OCI-LY3 (cell line): Measurements from ENCODE around the gene MTERF2.

Experiments used
- H2AFZ ChIP-seq: fragments of 200-600, 300-600 bp; shearing (Covaris generic); 2 replicates; pipeline ENCODE4 v1.6.0; 2014; ENCODE audit warnings: antibody characterized with exemption, low read depth, low read length
- H3K27ac ChIP-seq: fragments of 200-600, 300-600 bp; sonication (generic); 2 replicates; pipeline ENCODE4 v1.5.1; 2014; ENCODE audit warnings: mild to moderate bottlenecking, low read length, moderate library complexity, mixed read lengths
- H3K27me3 ChIP-seq: fragments of 200-600, 300-600 bp; sonication (generic); 2 replicates; pipeline ENCODE4 v1.6.1; 2014; ENCODE audit warnings: low read depth, low read length, mixed read lengths
- H3K36me3 ChIP-seq: fragments of 200-600, 300-600 bp; sonication (generic); replicated peaks from 2 replicates; pipeline ENCODE3; 2014; ENCODE audit warnings: low read depth, low read length, mixed read lengths
- H3K4me1 ChIP-seq: fragments of 300-600, 200-600 bp; sonication (generic); 2 replicates; pipeline ENCODE4 v1.6.1; 2014; ENCODE audit warnings: low read length, mixed read lengths
- H3K4me2 ChIP-seq: fragments of 200-600, 300-600 bp; sonication (generic); 2 replicates; pipeline ENCODE4 v1.6.1; 2014; ENCODE audit warnings: low read length, mixed read lengths
- H3K4me3 ChIP-seq: fragments of 300-600, 200-600 bp; sonication (generic); 2 replicates; pipeline ENCODE4 v1.5.1; 2014; ENCODE audit warnings: antibody characterized with exemption, mild to moderate bottlenecking, low read length, moderate library complexity
- H3K79me2 ChIP-seq: fragments of 300-600, 200-600 bp; shearing (Covaris generic); 2 replicates; pipeline ENCODE4 v1.6.1; 2014; ENCODE audit warnings: mild to moderate bottlenecking, low read length, mixed read lengths
- H3K9ac ChIP-seq: fragments of 300-600, 200-600 bp; shearing (Covaris generic); 2 replicates; pipeline ENCODE4 v1.6.0; 2014; ENCODE audit warnings: mild to moderate bottlenecking, low read length, moderate library complexity
- H3K9me3 ChIP-seq: fragments of 200-600, 300-600 bp; shearing (Covaris generic); 2 replicates; pipeline ENCODE4 v1.6.1; 2014; ENCODE audit warnings: low read length, mixed read lengths; ENCODE audit not compliant: insufficient read depth
- H4K20me1 ChIP-seq: fragments of 200-600, 300-600 bp; sonication (generic); 2 replicates; pipeline ENCODE4 v1.6.1; 2016; ENCODE audit warnings: low read length, mixed read lengths; ENCODE audit not compliant: insufficient read depth
- EZH2phosphoT487 ChIP-seq: fragments of 200-600 bp; shearing (Covaris generic); IDR thresholded peaks from 2 replicates; pipeline ENCODE4 v1.6.1; 2018; ENCODE audit warnings: antibody characterized with exemption, mixed run types, low read depth
- TF ChIP-seq, protein P1 (sequence below): fragments of 200-600, 300-600 bp; sonication (generic); IDR thresholded peaks from 2 replicates; pipeline ENCODE4 v1.5.1; 2014; ENCODE audit warnings: antibody characterized with exemption, low read length, low read depth

MTERF2 gene

DNA sequence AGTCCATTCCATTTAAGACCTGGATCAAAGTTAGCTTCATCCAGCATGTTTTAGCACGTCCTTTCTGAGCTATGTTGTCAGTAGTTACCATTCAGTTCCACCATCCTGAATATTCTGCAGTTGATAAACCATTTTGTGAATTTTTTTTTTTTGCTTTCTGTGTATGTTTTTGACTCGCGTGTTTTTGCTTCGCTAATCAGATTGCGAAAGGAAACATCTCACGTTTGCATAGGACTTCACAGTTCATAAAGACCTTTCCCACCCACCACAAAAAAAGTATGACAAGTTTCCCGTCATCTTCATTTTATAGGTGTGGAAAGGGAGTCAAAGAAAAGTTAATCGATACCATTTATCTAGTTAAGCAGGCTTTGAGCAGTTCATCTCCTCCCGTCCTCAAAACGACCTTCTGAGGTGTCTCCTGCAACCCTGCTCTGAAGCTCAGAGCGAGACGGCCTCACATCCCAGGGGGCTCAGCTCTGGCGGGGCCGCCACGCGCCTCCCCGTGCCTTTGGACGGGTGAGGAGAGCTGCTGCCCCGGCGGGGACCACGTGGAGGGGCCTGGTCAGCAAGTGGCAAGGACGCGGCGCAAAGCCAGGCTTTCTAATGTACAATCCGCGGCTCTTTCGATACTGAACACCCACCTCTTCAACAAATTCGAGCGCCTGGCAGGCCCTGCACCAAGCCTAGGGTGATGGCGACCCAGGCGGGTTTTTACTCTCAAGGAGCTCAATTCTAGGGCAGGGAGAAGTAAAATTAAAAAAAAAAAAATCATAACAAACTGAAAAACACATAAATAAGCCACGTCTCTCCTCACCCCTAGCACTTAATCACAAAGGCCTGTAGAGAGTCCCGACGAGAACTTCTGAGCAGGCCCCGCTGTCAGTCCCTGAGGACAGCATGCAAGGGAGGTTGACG, 32.2 kb downstream of the MTERF2 start:
- H3K4me1 ChIP-seq, result peaks cover 4% of the 10 kb centered on the region
- H3K27ac ChIP-seq, result no peak overlapping the region
- peak overlapping the region; percentile 83 for H2AFZ ChIP-seq
- H3K36me3 ChIP-seq, result no peaks in the 10 kb centered on the region
- H3K9ac ChIP-seq, result peak overlapping the region; percentile 84; the same call in 1 of the 2 replicates
- H3K27me3 ChIP-seq, result no peaks in the 10 kb centered on the region
- H3K4me2 ChIP-seq, result peak overlapping the region; percentile 92
- peaks cover 12% of the 10 kb centered on the region for H4K20me1 ChIP-seq
- peak overlapping the region; percentile 97 for H3K4me3 ChIP-seq
- peaks cover 23% of the 10 kb centered on the region for H3K79me2 ChIP-seq
- H3K9me3 ChIP-seq, result 0 out of 2 replicates have a peak, but pooled peaks cover 2% of the 10 kb centered on the region
- TF ChIP-seq EZH2phosphoT487, result no peak
- TF ChIP-seq, protein P1, sequence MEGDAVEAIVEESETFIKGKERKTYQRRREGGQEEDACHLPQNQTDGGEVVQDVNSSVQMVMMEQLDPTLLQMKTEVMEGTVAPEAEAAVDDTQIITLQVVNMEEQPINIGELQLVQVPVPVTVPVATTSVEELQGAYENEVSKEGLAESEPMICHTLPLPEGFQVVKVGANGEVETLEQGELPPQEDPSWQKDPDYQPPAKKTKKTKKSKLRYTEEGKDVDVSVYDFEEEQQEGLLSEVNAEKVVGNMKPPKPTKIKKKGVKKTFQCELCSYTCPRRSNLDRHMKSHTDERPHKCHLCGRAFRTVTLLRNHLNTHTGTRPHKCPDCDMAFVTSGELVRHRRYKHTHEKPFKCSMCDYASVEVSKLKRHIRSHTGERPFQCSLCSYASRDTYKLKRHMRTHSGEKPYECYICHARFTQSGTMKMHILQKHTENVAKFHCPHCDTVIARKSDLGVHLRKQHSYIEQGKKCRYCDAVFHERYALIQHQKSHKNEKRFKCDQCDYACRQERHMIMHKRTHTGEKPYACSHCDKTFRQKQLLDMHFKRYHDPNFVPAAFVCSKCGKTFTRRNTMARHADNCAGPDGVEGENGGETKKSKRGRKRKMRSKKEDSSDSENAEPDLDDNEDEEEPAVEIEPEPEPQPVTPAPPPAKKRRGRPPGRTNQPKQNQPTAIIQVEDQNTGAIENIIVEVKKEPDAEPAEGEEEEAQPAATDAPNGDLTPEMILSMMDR, result no peak

GRCh38 chr12:106953352-106954250, 33.3 kb downstream of the MTERF2 start:
- Histone ChIP-seq H4K20me1 (peaks cover 9% of the 10 kb centered on the region), H3K4me1 (peaks cover 4% of the 10 kb centered on the region), H2AFZ (no peak overlapping the region), H3K27ac (no peak overlapping the region), H3K36me3 (no peaks in the 10 kb centered on the region), H3K9ac (no peak overlapping the region), H3K9me3 (peaks cover 12% of the 10 kb centered on the region; the same call in 1 of the 2 replicates), H3K27me3 (no peaks in the 10 kb centered on the region), H3K4me3 (no peak overlapping the region), H3K4me2 (no peak overlapping the region), H3K79me2 (peaks cover 22% of the 10 kb centered on the region)
- TF ChIP-seq EZH2phosphoT487, result no peak

DNA sequence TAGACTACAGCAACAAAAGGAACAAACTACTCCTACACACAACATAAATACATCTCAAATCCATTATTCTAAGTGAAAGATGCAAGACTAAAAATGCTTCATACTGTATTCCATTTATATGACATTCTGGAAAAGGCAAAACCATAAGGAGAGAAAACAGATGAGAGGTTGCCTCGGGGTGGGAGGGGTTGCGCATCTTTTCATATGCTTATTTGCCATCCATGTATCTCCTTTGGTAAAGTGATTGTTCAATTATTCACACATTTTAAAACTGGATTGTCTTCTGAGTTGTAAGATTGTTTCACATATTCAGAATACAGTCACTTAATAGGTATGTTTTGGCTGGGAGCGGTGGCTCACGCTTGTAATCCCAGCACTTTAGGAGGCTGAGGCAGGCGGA, 36.4 kb downstream of the MTERF2 start:
- H3K4me2 ChIP-seq, result no peak overlapping the region
- no peak for TF ChIP-seq EZH2phosphoT487
- TF ChIP-seq, protein P1, result no peak
- H2AFZ ChIP-seq, result no peak overlapping the region
- H3K27me3 ChIP-seq, result no peaks in the 10 kb centered on the region
- no peaks in the 10 kb centered on the region for H3K79me2 ChIP-seq
- H3K36me3 ChIP-seq, result no peaks in the 10 kb centered on the region
- no peak overlapping the region for H3K27ac ChIP-seq
- no peaks in the 10 kb centered on the region for H4K20me1 ChIP-seq
- H3K4me3 ChIP-seq, result no peak overlapping the region
- H3K9ac ChIP-seq, result no peak overlapping the region
- peaks cover 23% of the 10 kb centered on the region; the same call in 1 of the 2 replicates for H3K9me3 ChIP-seq
- no peaks in the 10 kb centered on the region for H3K4me1 ChIP-seq

DNA sequence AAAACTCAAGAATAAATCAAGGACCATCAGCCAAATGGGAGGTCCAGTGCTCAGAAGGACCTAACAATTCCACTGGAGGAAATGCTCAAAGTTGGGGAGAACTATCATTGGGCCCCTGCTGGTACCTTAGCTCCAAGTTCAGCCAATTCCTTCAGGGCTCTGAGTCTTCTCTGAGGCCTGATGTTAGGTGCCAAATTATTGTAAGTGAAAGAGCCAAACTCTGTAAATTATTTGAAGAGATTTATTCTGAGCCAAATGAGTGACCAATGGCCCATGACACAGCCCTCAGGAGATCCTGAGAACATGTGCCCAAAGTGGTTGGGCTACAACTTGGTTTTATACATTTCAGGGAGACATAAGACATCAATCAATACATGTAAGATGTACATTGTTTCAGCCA, 39.5 kb downstream of the MTERF2 start:
- H3K27me3 ChIP-seq, result no peaks in the 10 kb centered on the region
- TF ChIP-seq EZH2phosphoT487, result no peak
- TF ChIP-seq, protein P1, result no peak
- H2AFZ ChIP-seq, result no peak overlapping the region
- peaks cover 27% of the 10 kb centered on the region; the same call in 1 of the 2 replicates for H3K9me3 ChIP-seq
- no peak overlapping the region for H3K27ac ChIP-seq
- no peaks in the 10 kb centered on the region for H3K79me2 ChIP-seq
- H3K4me2 ChIP-seq, result no peak overlapping the region
- H3K4me3 ChIP-seq, result no peak overlapping the region
- no peaks in the 10 kb centered on the region for H3K36me3 ChIP-seq
- H3K9ac ChIP-seq, result no peak overlapping the region
- no peaks in the 10 kb centered on the region for H3K4me1 ChIP-seq
- no peaks in the 10 kb centered on the region for H4K20me1 ChIP-seq
